SIG-M5 treated with dmso at 0.1 percent for 504 hours (cell line): ENCODE results near the gene SLPI.

Source experiments
- DNase-seq: peaks from one replicate; lab custom pipeline; 2025; ENCODE audit not compliant: unreplicated experiment; lab: John Stamatoyannopoulos, UW

SLPI gene

GRCh38 chr20:45218636-45219035 lies 35.7 kb downstream of the SLPI start:
- no peak for DNase-seq

GRCh38 chr20:45218124-45218523 lies 36.2 kb downstream of the SLPI start:
- DNase-seq: no peak

GRCh38 chr20:45212836-45213235 lies 41.5 kb downstream of the SLPI start:
- DNase-seq: no peak

- DNase-seq: no peak
Observed at GRCh38 chr20:45211569-45212474, 42.5 kb downstream of the SLPI start.

GRCh38 chr20:45209924-45210323 lies 44.4 kb downstream of the SLPI start:
- no peak for DNase-seq

GRCh38 chr20:45206725-45207124 lies 47.6 kb downstream of the SLPI start, which contains the start of gene SEMG1:
TSS of gene SEMG1 (plus strand) at chr20:45207033. CDS start at chr20:45207054, 21 bp downstream.
- peak; percentile 26 for DNase-seq
